ENCODE results near the gene MSANTD1. TPM values are rescaled to one million over a fixed set of nuclear protein-coding genes. Genes with fewer than 3 reads are reported as not detected.

Gene MSANTD1
- total RNA-seq, 2 donors from 2014 or later: 1.4 to 2.8 TPM

- ATAC-seq (ENCODE audit: insufficient number of reproducible peaks, low FRiP score, low read depth): no peak
- no peaks in the 10 kb centered on the region for H3K36me3 ChIP-seq
- TF ChIP-seq CTCF (IDR thresholded peaks at IDR 0.05): no peak
Measured at GRCh38 chr4:3271131-3271530, 22.2 kb downstream of the MSANTD1 start.

GRCh38 chr4:3276986-3277385 lies 28.0 kb downstream of the MSANTD1 start:
- no peak for TF ChIP-seq CTCF (IDR thresholded peaks at IDR 0.05)
- H3K4me1 ChIP-seq (ENCODE audit: control insufficient read depth in 1 of 2, low read depth in 2 of 2): no peaks in the 10 kb centered on the region
- ATAC-seq (ENCODE audit: insufficient number of reproducible peaks, low FRiP score, low read depth) (no peak), DNase-seq (ENCODE audit: low spot score) (no peak)
- H3K27me3 ChIP-seq (replicated peaks; ENCODE audit: insufficient read depth): no peaks in the 10 kb centered on the region
- H3K27ac ChIP-seq: no peak overlapping the region
- H3K4me3 ChIP-seq: peak overlapping the region; percentile 28
- no peaks in the 10 kb centered on the region for H3K9me3 ChIP-seq
- no peaks in the 10 kb centered on the region for H3K36me3 ChIP-seq

More at GRCh38 chr4:3271131-3271530, 22.2 kb downstream of the MSANTD1 start:
- Histone ChIP-seq H3K9me3 (no peaks in the 10 kb centered on the region), H3K27ac (no peak overlapping the region), H3K27me3 (replicated peaks; ENCODE audit: insufficient read depth) (no peaks in the 10 kb centered on the region), H3K4me3 (no peak overlapping the region), H3K4me1 (ENCODE audit: control insufficient read depth in 1 of 2, low read depth in 2 of 2) (peaks cover 0 to 13% of the 10 kb centered on the region in 2 donors)
- no peak for DNase-seq (ENCODE audit: low spot score)

- ATAC-seq (ENCODE audit: insufficient number of reproducible peaks, low FRiP score, low read depth) (no peak), DNase-seq (ENCODE audit: low spot score) (no peak)
- H3K9me3 ChIP-seq: no peaks in the 10 kb centered on the region
- H3K27me3 ChIP-seq (replicated peaks; ENCODE audit: insufficient read depth): no peaks in the 10 kb centered on the region
- peaks cover 0 to 1% of the 10 kb centered on the region in 2 donors for H3K4me1 ChIP-seq (ENCODE audit: control insufficient read depth in 1 of 2, low read depth in 2 of 2)
- no peak overlapping the region for H3K4me3 ChIP-seq
- no peaks in the 10 kb centered on the region for H3K36me3 ChIP-seq
- TF ChIP-seq CTCF (IDR thresholded peaks at IDR 0.05): no peak
- no peak overlapping the region for H3K27ac ChIP-seq
Measured at GRCh38 chr4:3280466-3280865, 31.5 kb downstream of the MSANTD1 start.

- no peak for ATAC-seq (ENCODE audit: insufficient number of reproducible peaks, low FRiP score, low read depth)
- Histone ChIP-seq H3K9me3 (no peaks in the 10 kb centered on the region), H3K4me3 (no peak overlapping the region), H3K36me3 (no peaks in the 10 kb centered on the region), H3K4me1 (ENCODE audit: control insufficient read depth in 1 of 2, low read depth in 2 of 2) (peaks cover 0 to 7% of the 10 kb centered on the region in 2 donors), H3K27ac (no peak overlapping the region), H3K27me3 (replicated peaks; ENCODE audit: insufficient read depth) (peaks cover 5% of the 10 kb centered on the region)
- TF ChIP-seq CTCF (IDR thresholded peaks at IDR 0.05): no peak
- DNase-seq (ENCODE audit: low spot score): no peak
Measured at GRCh38 chr4:3283483-3283882, 34.5 kb downstream of the MSANTD1 start.

- H3K27me3 ChIP-seq (replicated peaks; ENCODE audit: insufficient read depth): peaks cover 5% of the 10 kb centered on the region
- TF ChIP-seq CTCF (IDR thresholded peaks at IDR 0.05): no peak
- no peaks in the 10 kb centered on the region for H3K9me3 ChIP-seq
- no peak overlapping the region for H3K4me3 ChIP-seq
- no peak overlapping the region for H3K27ac ChIP-seq
- peaks cover 0 to 7% of the 10 kb centered on the region in 2 donors for H3K4me1 ChIP-seq (ENCODE audit: control insufficient read depth in 1 of 2, low read depth in 2 of 2)
- no peak for ATAC-seq (ENCODE audit: insufficient number of reproducible peaks, low FRiP score, low read depth)
- H3K36me3 ChIP-seq: no peaks in the 10 kb centered on the region
- no peak for DNase-seq (ENCODE audit: low spot score)
Measured at GRCh38 chr4:3283916-3284315, 35.0 kb downstream of the MSANTD1 start.
